HG02938 (cell line): Measurements from ENCODE around the gene TES.
"Not testable (repeated sequence)": the region's sequence is repeated elsewhere in the genome, so short reads cannot be mapped to it uniquely, and the experiment has no call there.

Source experiments
- ATAC-seq: cut with Tn5 transposase; IDR thresholded peaks from one replicate; pipeline ENCODE4 v1.9.1; 2021; ENCODE audit warnings: mild to moderate bottlenecking, moderate library complexity; ENCODE audit not compliant: unreplicated experiment

TES gene

GRCh38 chr7:116279217-116279616 lies 68.9 kb downstream of the TES start:
- ATAC-seq, result no peak

- no peak for ATAC-seq
Measured at GRCh38 chr7:116280803-116281202, 70.5 kb downstream of the TES start.

GRCh38 chr7:116283595-116284204 lies 73.4 kb downstream of the TES start:
- ATAC-seq, result no peak

DNA sequence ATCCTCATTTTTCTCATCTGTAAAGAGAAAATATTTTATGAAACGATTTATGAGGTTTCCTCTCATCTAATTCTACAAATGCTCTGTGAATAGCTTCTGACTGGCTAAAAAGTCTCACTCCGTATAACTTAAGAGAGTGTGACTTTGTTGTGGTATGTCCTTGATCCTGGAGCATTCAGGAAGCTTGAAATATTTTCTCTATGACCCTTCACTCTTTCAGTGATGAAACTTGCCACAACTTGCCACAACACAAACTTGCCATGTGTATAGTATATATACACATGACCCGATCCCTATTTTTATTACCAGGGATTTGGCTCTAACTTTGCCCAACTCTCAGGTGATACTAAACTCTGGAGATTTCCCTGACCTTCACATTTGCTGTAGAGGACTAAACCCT lies 74.1 kb downstream of the TES start:
- ATAC-seq, result no peak

DNA sequence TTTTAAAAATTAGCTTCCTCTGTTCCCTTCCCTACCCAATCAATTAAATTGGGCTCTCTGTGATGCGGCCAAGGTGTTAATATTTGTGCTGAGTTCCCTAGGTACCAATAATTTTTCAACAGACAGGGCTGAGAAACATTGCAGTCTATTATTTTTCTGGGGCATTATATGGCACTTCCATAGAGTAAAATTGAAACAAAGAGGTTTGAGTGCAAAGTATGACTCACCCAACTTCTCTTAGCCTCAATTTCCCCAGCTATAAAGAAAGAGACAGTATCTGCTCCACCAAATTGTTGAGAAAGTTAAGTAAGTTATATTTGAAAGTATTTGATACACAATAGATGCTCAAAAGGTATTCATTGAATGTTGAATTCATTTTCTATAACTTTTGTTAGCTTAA lies 74.9 kb downstream of the TES start:
- ATAC-seq, result no peak

- ATAC-seq, result no peak
Measured at GRCh38 chr7:116290740-116291139, 80.4 kb downstream of the TES start.

- no peak for ATAC-seq
Measured at GRCh38 chr7:116291937-116292336, 81.6 kb downstream of the TES start.

- no peak for ATAC-seq
Measured at GRCh38 chr7:116292381-116292780, 82.0 kb downstream of the TES start.

- no peak for ATAC-seq
Measured at GRCh38 chr7:116293139-116293538, 82.8 kb downstream of the TES start.

- no peak for ATAC-seq
Measured at GRCh38 chr7:116293633-116294032, 83.3 kb downstream of the TES start.

- not testable (repeated sequence) for ATAC-seq
Measured at GRCh38 chr7:116295903-116296302, 85.6 kb downstream of the TES start.

DNA sequence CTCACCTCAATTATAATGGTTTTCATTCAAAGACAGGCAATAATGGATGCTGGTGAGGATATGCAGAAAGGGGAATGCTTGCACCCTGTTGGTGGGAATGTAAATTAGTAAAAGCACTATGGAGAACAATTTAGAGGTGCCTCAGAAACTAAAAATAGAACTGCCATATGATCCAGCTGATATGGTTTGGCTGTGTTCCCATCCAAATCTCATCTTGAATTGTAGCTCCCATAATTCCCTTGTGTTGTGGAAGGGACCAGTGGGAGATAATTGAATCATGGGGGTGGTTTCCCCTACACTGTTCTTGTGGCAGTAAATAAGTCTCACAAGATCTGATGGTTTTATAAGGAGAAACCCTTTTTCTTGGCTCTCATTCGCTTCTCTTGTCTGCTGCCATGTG lies 87.7 kb downstream of the TES start:
- ATAC-seq, result no peak

DNA sequence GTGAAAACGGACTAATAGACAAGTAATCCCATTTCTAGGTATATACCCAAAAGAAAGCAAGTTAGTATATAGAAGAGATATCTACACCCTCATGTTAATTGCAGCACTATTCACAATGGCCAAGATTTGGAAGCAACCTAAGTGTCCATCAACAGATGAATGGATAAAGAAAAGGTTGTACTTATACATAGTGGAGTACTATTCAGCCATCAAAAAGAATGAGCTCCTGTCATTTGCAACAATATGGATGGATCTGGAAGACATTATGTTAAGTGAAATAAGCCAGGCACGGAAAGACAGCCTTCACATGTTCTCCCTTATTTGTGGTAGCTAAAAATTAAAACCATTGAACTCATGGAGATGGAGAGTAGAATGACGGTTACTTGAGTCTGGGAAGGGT lies 88.2 kb downstream of the TES start:
- ATAC-seq, result no peak

GRCh38 chr7:116305485-116306408 lies 95.4 kb downstream of the TES start:
- no peak for ATAC-seq

- no peak for ATAC-seq
Measured at GRCh38 chr7:116306409-116307048, 96.2 kb downstream of the TES start.

DNA sequence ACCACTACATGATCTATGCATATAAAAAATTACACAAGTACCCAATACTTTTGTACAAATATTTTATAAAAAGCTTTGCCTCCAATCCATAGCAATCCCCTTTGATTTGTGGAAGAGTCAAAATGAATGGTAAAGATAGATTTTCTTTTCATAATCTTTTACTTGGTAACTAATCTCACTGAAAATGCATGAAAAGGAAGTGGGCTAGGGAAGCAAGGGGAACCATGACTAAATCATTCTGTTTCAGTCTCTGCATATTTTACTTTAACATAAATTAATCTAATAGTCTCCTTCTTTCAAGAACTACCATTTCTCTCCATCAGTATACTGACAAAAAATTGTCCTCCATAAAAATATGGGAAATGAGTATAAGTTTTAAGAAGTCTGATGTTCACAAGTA lies 96.9 kb downstream of the TES start:
- ATAC-seq, result peak; percentile 63
